HG02763 (cell line): ENCODE measurements around the gene CD207.

ENCODE experiments used
- ATAC-seq: cut with Tn5 transposase; IDR thresholded peaks from one replicate; pipeline ENCODE4 v1.9.1; 2021; ENCODE audit warnings: mild to moderate bottlenecking, moderate library complexity; ENCODE audit not compliant: unreplicated experiment

Gene CD207

GRCh38 chr2:70795164-70795995 lies 40.2 kb downstream of the CD207 start:
- no peak for ATAC-seq

- ATAC-seq: no peak
Measured at GRCh38 chr2:70793450-70793849, 42.2 kb downstream of the CD207 start.

- ATAC-seq: no peak
Measured at GRCh38 chr2:70790136-70790828, 45.3 kb downstream of the CD207 start, which contains the start of gene FIGLA. Gene FIGLA, minus strand, starts transcription at chr2:70790643. Its CDS starts 5 bp downstream, at chr2:70790638.

- ATAC-seq: no peak
Measured at GRCh38 chr2:70789304-70790135, 46.1 kb downstream of the CD207 start.

GRCh38 chr2:70785137-70785911 lies 50.3 kb downstream of the CD207 start:
- no peak for ATAC-seq

GRCh38 chr2:70784320-70784719 lies 51.3 kb downstream of the CD207 start:
- no peak for ATAC-seq
